Fibroblast of skin of left quadriceps (primary cell): ENCODE data around the gene GPR85.
"Not testable (repeated sequence)": the region's sequence is repeated elsewhere in the genome, so short reads cannot be mapped to it uniquely, and the experiment has no call there.

Experiments used
- DNase-seq, 2 experiments: peaks; one replicate each; pipeline ENCODE4 v3.0.0-alpha.2; 2013; ENCODE audit warnings: low read depth in 2 of 2

GPR85 gene, protein sequence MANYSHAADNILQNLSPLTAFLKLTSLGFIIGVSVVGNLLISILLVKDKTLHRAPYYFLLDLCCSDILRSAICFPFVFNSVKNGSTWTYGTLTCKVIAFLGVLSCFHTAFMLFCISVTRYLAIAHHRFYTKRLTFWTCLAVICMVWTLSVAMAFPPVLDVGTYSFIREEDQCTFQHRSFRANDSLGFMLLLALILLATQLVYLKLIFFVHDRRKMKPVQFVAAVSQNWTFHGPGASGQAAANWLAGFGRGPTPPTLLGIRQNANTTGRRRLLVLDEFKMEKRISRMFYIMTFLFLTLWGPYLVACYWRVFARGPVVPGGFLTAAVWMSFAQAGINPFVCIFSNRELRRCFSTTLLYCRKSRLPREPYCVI

DNA sequence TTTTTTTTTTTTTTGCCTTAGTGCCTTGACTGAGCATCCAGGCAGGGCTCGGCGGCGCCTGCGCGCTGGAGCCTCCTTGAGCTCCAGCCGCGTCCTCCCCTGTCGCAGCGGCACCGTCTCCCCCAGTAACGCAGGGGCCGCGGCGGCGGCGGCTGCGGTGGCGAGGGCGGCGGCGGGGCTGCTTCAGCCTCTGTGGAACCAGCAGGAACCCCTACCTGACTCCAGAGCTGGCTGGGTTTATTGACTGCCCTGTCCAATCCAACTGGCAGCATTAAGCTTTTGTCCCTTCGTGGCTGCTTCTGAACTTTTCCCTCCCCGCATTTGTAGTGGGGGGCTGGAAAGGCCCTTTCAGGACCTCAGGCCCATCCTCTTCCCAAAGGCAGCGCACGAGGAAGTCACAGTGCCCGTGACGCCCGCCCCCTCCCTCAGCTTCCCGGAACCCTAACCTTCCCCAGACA is at the start of gene GPR85:
Gene GPR85, minus strand, starts transcription at position 397 of the 458 bp plus-strand sequence. CDS start 2,106 bp downstream, outside the sequence.
- peak in 1 of 2 experiments; percentile 26 for DNase-seq

DNA sequence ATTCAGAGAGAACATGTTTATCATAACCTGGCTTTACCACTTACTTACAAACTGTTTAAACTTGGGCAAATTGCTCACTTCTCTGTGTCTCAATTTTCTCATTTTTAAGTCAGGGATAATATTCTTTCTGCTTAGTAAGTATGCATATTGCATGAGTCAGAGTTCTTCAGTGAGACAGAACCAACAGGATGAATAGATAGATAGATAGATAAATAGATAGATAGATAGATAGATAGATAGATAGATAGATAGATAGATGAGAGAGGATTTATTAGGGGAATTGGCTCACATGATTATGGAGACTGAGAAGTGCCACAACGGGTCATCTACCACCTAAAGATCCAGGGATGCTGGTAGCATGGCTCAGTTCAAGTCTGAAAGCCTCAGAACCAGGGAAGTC is 47.4 kb upstream of the GPR85 start:
- no peak for DNase-seq

DNA sequence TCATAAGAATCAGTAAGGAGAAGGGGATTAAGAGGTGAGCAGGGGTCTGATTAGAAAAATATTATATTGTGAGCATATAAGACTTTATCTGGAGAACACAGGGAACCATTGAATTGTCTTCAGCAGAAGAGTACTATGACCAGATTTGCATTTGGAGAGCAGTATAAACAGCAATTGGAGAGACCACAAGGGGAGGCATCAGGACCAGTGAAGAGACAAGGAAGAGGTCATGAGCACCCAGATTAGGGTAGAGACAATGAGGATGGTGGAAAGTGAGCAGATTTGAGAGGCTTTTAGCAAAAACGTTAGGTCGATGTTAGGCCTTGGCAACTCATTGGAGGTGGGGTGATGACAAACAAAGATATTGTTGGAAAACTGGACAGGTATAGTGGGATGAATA is 44.7 kb upstream of the GPR85 start:
- DNase-seq, result no peak

DNA sequence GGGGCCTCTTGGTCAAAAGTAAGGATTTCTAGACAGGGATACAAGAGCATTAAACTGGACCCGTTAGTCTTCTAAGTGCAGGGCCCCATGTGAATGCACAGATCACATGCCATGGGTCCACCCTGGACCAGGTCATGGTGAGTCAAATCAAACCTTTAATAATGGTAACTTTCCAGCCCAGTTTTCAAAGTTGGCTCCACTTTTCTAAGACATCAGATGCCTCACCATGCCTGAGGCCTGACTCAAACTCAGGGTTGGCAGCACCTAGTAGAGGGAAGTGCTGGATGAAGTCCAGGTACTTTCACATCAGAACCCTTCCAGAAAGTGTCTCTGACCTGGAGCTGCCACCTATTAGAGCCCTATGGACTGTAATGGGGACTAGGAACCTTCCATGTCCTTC is 41.4 kb upstream of the GPR85 start:
- DNase-seq, result no peak

DNA sequence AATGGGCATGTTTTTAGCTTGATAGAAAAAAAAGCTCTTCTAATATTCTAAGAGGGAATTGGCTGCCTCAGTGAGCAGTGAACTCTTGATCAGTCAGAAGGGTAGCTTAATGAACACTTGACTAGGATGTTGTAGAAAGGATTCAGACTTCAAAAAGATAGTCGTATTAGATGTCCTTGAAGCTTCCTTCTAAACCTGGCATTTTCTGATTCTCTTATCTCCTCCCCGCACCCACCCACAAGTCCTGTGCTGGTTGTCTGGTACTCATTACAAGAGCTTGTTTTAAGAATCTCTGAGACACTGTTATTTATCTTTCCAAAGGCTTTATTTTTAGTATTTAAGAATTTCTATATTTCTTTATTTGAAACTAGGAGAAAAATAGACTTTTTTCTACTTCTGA is 39.1 kb upstream of the GPR85 start:
- no peak for DNase-seq

DNA sequence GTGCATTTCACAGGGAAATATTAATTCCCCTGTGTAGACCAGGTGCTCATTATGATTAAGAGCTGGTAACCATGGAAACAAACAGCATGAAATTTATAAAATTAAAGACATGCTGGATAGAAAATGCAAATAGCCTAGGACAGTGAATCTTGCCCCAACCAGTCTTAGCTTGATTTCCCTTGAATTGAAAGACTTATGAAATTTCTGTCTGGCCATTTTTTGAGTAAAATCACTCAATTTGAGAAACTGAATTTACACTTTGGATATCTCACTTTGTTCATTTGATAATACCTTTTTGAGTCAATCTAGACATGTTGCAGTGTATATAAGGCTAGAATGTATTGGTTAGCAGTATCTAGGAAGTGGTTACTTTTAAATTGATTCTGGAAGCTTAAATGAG is 36.1 kb upstream of the GPR85 start:
- DNase-seq, result no peak

DNA sequence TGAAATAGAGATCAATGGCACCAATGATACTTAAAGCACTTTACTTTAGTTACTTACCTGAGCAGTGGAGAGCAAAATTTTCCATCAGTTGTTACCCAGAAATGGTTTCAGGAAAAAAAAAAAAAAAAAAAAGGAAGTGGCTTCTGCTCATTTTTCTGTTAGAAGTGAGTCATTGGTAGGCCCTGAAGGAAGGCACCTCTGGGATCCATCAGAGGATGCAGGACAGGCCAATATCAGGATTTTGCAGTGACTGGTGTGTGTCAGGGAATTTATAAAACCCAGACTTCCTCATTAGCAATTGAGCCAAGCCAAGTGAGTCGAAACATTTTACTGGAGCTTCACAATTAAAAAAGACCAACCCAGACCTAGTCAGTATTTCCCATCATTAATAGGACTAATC is 34.0 kb upstream of the GPR85 start:
- no peak for DNase-seq

DNA sequence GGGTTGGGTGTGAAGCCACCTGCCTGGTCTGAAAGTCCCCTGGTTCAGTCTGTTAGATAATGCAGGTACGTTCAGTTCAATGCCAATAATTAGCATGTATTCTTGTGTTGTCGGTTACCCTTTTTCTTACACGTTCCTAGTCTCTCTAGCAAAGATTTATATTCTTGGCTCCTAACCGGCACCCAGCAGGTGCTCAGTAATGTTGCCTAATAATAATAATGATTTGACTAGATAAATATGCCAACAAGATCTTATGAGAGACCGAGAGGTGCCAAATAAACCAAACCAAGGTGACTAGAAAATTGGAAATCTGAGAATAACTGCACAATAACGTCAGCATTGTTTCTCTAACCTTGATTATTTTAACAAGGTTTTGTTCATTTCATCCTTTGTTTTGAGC is 32.8 kb upstream of the GPR85 start:
- DNase-seq, result no peak

DNA sequence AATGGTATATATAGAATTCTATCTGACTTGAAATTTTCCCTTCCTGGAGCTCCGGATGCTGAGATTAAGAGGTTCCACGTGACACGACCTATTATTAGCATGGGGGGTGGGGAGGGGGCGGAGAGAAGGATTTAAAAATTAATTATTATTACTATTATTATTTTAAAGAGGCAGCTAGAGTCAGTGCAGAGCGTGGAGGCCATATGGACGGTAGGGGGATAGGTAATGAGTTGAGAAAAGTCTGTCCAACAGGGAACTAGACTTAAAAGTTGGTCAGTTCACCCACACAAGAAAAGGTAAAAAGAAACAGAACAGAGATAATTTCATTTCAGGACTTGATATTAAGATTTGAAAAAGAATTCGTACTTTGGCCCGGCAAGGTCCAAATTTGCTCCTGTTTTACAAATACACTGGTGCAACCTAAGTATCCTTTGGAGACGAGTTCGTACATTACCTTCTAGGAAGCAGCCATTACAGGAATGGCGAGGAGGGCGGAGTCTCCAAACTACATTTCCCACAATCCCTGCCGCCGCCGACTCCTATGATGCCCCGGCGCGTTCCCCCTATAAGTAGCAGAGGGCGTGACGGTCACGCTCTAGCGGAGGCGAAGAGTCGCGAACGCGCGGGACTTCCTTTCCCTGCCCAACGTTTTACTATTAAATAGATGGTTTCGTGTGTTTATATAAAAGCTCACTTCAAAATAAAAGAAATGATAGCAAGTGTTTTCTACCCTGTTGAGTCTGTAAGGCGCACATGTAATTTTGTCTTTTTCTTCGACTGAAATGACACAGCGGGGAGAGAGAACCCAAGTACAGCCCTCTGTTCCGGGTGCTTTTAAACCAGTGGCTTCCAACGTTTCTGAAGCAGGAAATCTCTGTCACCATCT is 31.7 kb upstream of the GPR85 start, which contains the start of gene SMIM30:
Gene SMIM30, minus strand, starts transcription at position 481 of the 886 bp plus-strand sequence. CDS start 976 bp downstream, outside the sequence.
- DNase-seq, result peak; percentile 69 to 71

DNA sequence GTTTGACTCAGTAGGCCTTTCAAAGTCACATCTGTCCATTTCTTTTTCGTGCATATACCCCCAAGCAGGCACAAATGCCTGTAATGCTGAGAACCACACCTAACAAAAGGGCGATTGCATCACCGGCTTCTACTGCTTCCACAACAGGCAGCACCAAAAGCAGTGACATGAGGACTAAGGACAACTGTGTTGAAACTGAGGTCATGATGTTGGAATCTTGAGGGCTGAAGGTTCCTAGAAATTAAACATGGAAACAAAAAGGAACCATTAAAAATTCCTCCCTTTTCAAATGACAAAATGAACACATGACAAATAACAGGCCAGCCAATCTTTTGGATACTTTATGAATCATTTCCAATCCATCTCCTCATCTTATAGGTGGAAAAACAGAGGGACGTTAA is 30.7 kb upstream of the GPR85 start:
- not testable (repeated sequence) for DNase-seq

DNA sequence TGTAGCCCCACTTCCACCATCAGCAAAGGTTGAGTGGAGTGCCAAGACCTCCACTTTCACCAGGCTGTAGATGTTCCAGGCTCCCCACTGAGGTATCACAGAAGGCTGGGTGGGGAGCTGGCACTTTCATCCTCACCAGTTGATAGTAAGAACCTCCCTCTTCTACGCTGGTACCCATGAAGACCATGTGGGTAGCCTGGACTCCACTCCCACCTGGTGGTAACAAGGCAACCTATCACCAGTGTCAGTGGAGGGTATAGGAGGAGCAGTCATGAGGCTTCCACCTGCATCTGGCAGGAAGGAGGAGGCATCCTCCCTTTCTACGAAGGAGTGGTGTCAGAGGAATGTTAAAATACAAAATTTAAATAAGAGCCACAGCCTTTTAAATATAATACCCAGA is 27.3 kb upstream of the GPR85 start:
- no peak for DNase-seq

DNA sequence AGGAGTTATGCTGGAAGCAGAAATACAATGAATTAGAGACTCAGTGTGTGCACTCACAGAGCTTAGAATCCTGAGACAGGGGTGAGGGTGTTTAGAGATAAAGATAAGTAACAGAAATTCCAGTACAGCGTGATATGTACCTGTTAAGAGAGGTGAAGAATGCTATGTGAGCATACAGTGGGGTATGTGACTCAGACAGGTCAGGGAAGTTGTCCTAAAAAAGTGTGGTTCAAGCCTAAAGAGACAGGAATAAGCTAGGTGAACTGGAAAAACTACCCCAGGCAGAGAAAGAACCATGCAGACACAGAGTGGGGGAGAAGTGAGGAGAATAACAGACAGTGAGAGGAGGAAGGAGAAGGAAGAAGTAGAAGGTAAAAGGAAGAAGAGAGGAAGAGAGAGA is 23.1 kb upstream of the GPR85 start:
- DNase-seq, result no peak

DNA sequence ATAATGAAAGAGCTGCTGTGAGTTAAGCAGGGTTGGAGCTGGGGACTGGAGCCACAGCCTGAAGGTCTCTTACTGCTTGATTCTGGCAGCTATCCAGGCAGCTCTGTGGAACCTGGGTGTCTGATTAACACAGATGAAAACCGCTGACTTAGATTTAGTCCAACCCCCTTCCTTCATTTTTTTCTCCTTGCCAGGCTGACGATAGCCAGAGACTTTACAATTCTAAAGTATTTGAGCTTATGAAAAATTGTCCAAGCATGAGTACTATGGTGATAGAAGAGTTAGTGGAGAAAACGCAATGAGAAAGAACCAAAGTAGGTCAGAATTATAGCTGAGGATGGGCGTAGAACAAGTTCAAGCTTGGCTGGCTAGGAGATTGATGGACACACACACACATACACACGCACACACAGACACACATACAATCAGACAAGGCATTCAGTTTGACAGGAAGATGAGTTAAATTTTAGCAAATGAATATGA is 13.5 kb upstream of the GPR85 start:
- DNase-seq, result no peak

DNA sequence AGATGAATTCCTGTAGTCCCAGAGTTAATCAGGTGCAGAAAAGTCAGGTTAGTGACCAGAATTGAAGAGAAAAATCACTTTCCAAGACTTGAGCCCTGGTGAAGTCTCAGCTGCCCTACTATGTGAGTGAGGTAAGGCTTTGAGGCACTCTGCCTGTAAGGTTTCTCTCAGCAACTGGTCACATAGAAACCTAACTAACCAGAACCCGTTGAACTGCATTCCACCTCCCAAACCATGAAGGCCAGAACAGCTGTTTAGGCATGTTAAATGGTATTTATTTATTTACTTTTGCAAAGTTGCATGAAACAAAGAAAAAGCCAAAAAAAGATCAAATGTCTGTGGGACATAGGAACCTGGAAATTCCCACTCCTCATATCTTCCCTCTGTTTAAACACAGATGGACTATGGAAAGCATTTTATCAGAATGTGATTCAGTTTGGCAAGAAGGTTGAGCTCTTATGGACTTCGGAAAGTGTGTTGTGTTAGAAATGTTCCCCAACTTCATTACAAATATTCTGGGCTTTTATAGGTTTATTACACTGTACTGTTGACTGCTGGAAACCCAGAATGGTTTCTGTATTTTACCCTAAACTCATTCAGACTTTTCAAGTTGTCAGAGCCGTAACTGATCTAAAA is 12.8 kb upstream of the GPR85 start:
- no peak for DNase-seq

DNA sequence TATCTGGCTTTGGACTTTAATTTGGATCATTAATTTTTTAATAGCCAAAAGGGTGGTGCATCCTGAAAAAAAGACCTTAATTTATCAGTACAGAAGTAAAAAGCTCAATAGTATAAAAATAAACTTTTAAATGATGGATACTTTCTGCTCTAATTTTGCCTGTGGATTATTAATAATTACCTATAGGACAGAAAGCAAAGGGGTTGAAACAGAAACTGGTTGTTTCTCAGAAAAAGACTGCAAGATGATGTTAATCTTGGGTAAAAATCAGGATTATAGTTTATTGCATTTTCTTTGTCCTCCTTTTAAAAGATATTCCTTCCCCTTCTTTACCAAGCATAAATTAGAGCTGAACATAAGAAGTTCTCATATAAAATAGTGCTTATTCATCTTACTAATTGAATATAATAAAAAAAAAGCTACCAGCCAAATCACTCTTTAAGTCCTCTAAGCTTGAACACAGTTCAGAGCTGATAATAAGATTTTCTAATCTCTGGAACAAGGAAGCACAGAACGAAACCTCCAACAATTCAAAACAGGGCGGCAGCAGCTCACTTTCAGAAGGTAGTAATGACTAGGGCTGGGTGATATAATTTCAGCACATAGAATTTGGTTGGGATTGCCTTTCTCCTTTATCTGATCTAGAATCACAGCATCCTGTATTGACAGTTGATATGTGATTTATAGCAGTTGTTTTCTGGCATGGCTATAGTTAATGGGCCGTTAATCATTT is 8.1 kb upstream of the GPR85 start:
- DNase-seq, result no peak

DNA sequence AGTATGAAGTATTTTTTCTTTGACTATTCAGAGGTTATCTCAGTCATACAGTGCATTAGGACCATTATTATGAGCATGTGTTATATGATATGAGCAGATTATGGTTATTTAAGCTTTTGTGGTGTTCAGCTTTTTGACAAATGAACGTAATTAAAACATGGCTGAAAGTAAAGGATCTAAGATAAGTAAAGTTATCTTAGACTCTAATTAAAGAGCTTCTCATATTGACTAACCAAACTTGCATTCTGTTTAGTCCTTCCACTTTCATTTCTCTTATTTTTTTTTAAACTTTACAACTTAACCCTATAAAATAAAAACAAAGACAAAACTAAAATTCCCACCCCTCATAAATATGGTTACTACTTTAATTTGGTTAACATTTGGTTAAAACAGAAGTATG is 6.9 kb upstream of the GPR85 start:
- no peak for DNase-seq

DNA sequence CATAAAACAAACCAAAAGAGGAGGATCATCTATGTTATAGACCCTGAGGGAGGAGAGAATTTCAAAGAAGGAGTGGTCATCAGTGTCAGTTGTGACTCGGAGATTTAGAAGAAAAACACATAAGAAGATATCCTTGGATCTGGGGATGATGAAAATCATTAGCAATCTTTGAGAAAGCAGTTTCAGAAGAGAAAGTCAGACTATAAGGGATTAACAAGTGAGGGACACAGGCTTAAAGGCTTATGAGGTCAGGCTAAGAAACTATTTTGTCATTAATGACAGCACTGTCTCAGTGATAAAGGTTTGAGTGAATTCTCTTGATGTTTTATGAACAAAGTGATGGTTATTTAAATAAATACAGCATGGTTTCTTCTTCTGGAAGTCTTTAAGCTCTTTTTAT is 6.1 kb upstream of the GPR85 start:
- no peak for DNase-seq

DNA sequence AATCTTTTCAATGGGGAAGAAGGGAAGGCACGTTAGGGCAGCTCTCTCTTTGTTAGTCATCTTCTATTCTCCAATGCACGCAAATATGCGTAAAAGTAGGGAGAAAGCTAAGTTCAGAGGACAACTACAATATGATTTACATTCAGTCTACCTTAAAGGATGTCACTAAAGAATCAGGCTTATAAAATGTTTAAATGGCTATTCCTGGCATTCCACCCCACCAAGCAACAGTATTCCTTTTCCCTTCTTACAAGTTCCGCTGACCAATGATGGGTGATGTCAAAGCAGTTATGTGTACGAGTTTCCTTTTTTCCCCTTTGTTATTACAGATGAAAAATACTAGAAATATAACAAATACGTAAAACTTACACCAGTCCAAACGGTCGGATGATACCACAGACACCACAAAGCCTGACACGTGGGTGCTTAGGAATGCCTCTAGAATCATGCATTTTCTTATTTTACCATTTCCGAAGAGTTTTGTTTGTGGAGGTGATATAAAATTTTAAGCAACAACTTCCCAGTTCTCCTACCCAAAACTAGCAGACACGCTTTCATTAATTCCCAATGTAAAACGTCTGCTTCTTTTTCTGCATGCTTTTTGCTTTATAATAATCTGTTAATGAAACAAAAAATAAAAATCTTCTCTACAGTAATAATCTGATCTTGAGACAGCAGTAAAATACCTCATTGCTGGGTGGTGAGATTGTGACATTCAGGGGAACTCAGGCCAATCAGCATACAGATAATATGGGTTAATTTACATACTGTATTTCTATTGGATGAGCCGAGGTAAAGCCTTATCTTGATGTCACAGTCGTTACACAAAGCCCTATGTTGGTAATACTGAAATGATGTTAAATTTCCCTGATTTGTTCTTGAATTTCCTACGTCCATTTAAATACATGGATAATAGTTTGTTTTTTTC is 708 bp upstream of the GPR85 start:
- peak; percentile 61 to 68 for DNase-seq

DNA sequence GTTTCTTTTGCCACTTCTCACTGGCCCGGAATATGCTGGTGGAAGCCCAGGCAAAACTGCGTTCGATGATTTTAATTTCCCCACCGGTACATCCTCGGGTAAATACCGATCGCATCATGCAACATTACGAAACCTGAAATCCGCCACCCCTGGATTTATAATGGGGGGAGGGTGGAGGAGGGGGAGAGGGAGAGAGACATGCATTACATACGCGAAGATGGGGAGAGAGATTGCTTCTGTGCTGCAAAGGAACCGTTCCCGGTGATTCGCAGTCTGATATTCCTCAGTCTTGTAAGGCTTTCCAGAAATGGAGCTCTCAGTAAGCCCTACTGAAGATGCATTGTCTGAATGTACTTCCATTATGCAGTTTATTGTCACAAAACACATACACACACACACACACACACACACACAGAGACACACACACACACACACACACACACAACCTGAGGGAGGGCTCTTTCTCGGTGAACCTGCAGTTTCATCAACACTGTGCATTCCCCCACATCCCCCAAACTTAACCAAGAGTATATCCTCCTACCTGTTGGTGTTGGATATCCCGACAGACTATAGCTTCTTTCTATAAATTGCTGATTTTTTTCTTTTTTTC is 741 bp downstream of the GPR85 start:
- no peak for DNase-seq
